Measurements from ENCODE around the gene GREB1. TPM values are rescaled to one million over a fixed set of nuclear protein-coding genes. Genes with fewer than 3 reads are reported as not detected.

GREB1 gene
- total and polyA plus RNA-seq, 2 of the 13 experiments (the other 11 are each of a cell fraction or from before 2014, with no cell fraction given): 31.3 to 61.2 TPM

- ATAC-seq: no peak; the same call in 2 of the 3 replicates
- Histone ChIP-seq H3K4me3 (replicated peaks in 1 of 3; ENCODE audit: insufficient read depth in 1 of 3, low read depth in 2 of 3, low read length in 3 of 3) (no peak overlapping the region), H3K9me3 (ENCODE audit: low read length) (no peaks in the 10 kb centered on the region), H3K27me3 (ENCODE audit: control insufficient read depth in 1 of 2, insufficient read depth in 2 of 2, low read length in 2 of 2) (no peaks in the 10 kb centered on the region), H3K27ac (ENCODE audit: extremely low read length, insufficient read depth, low read length) (no peak overlapping the region), H3K4me1 (ENCODE audit: insufficient read depth, low read length) (no peaks in the 10 kb centered on the region), H4K20me1 (ENCODE audit: insufficient read depth, low read length) (peaks cover 5% of the 10 kb centered on the region; the same call in 1 of the 2 replicates), H3K4me2 (ENCODE audit: low read depth, low read length) (no peak overlapping the region), H3K36me3 (replicated peaks in 1 of 2; ENCODE audit: control insufficient read depth in 1 of 2, insufficient read depth in 2 of 2, low read length in 2 of 2) (peaks cover 59 to 91% of the 10 kb centered on the region in 2 experiments), H3K79me2 (ENCODE audit: insufficient read depth, low read length) (no peaks in the 10 kb centered on the region), H2AFZ (ENCODE audit: low read length) (no peak overlapping the region), H3K9ac (ENCODE audit: insufficient read depth, low read depth, low read length) (no peak overlapping the region)
- WGBS (ENCODE audit: low lambda C conversion rate): 98% methylated on average over 35 of the region's 38 CpGs
- TF ChIP-seq POLR2A (IDR thresholded peaks at IDR 0.05; ENCODE audit: insufficient read depth in 1 of 2, low read depth in 2 of 2, low read length in 2 of 2): 0 out of 4 replicates have a peak, but pooled peaks of 1 of the 2 experiments have one; percentile 24
- peak; percentile 93 for TF ChIP-seq AGO2 (optimal IDR thresholded peaks at IDR 0.05; ENCODE audit: low read depth, low read length)
- no peak for TF ChIP-seq YEATS4 (CRISPR knock-in tag; IDR thresholded peaks at IDR 0.05; ENCODE audit: borderline replicate concordance)
- TF ChIP-seq ETS1 (CRISPR knock-in tag; IDR thresholded peaks at IDR 0.05): no peak
- no peak for TF ChIP-seq ZNF660 (CRISPR knock-in tag; IDR thresholded peaks at IDR 0.05; ENCODE audit: borderline replicate concordance, low read depth)
- no peak for TF ChIP-seq ZNF207 (IDR thresholded peaks at IDR 0.05; ENCODE audit: borderline replicate concordance)
- peak; percentile 57 for TF ChIP-seq ZBTB38 (CRISPR knock-in tag; IDR thresholded peaks at IDR 0.05)
- peak; percentile 38 for TF ChIP-seq ZNF883 (CRISPR knock-in tag; IDR thresholded peaks at IDR 0.05; ENCODE audit: not compliant biosample characterization)
- TF ChIP-seq, protein P1, sequence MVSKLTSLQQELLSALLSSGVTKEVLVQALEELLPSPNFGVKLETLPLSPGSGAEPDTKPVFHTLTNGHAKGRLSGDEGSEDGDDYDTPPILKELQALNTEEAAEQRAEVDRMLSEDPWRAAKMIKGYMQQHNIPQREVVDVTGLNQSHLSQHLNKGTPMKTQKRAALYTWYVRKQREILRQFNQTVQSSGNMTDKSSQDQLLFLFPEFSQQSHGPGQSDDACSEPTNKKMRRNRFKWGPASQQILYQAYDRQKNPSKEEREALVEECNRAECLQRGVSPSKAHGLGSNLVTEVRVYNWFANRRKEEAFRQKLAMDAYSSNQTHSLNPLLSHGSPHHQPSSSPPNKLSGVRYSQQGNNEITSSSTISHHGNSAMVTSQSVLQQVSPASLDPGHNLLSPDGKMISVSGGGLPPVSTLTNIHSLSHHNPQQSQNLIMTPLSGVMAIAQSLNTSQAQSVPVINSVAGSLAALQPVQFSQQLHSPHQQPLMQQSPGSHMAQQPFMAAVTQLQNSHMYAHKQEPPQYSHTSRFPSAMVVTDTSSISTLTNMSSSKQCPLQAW (CRISPR knock-in tag; IDR thresholded peaks at IDR 0.05): peak; percentile 17; the same call in 1 of the 2 replicates
- no peak for TF ChIP-seq MTF1 (CRISPR knock-in tag; IDR thresholded peaks at IDR 0.05)
- peak; percentile 26 for TF ChIP-seq HNRNPLL (IDR thresholded peaks at IDR 0.05; ENCODE audit: low read depth, low read length, poor library complexity, severe bottlenecking)
- no peak for TF ChIP-seq FOXP4 (CRISPR knock-in tag; IDR thresholded peaks at IDR 0.05)
- intact Hi-C loops (cut with micrococcal nuclease; ENCODE audit: unreplicated experiment): no loop called here
- BruUV-seq (replicated peaks): no TSS peak
- DNase-seq (ENCODE audit: low spot score): no peak
- no peak for FAIRE-seq
- in situ Hi-C loops (cut with HindIII; ENCODE audit: extremely low pct_ligation_motif_present, low pct_unique_long_range_greater_than_20kb): no loop called here
- POLR2A ChIA-PET: no interaction called here
- CTCF ChIA-PET (ENCODE audit: low intra/inter-chr PET ratio, low total read pairs): no interaction called here
Measured at GRCh38 chr2:11610624-11611242, 76.9 kb downstream of the GREB1 start.

Measured in HepG2 (cell line).